GM12865 (cell line): Measurements from ENCODE around the gene PARM1.

Experiments
- DNase-seq: peaks from one replicate; pipeline ENCODE4 v3.0.0; 2010; ENCODE audit warnings: low read depth
- H3K4me3 ChIP-seq: 2 replicates; pipeline ENCODE4 v1.5.1; 2011; ENCODE audit warnings: mild to moderate bottlenecking, low read depth, low read length, control low read depth
- CTCF ChIP-seq: IDR thresholded peaks from 2 replicates; pipeline ENCODE4 v1.5.1; 2011; ENCODE audit warnings: low read length, control low read depth, low read depth, inconsistent platforms; ENCODE audit not compliant: insufficient read depth; ENCODE audit errors: missing control alignments

PARM1 gene

GRCh38 chr4:74926007-74926406 lies 6.9 kb upstream of the PARM1 start:
- no peak overlapping the region for H3K4me3 ChIP-seq
- no peak for TF ChIP-seq CTCF

GRCh38 chr4:74930162-74930561 lies 2.8 kb upstream of the PARM1 start:
- TF ChIP-seq CTCF, result no peak
- no peak overlapping the region for H3K4me3 ChIP-seq
- peak; percentile 57 for DNase-seq

More at GRCh38 chr4:74926007-74926406, 6.9 kb upstream of the PARM1 start:
- no peak for DNase-seq

- no peak overlapping the region for H3K4me3 ChIP-seq
- no peak for DNase-seq
- TF ChIP-seq CTCF, result no peak
Measured at GRCh38 chr4:74931376-74931775, 1.5 kb upstream of the PARM1 start.

DNA sequence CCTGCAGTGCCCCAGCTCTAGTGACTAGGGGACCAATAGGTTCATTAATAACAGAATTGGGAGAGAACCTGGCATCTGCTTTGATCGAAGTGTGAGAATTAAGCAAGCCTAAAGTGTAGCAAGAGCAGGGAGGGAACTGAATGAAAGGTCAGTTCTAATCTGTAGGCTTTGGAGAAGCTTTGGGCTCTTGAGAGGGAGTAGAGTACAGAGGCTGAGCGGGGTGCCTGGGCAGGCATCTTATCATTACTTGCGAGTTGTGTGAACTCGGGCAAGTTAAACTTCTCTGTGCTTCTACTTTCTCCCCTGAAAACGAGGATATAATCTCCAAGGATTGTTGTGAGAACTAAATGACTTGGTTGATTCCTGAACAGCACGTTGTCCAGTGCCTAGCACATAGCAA lies 906 bp upstream of the PARM1 start:
- H3K4me3 ChIP-seq, result no peak overlapping the region
- no peak for DNase-seq
- TF ChIP-seq CTCF, result no peak

DNA sequence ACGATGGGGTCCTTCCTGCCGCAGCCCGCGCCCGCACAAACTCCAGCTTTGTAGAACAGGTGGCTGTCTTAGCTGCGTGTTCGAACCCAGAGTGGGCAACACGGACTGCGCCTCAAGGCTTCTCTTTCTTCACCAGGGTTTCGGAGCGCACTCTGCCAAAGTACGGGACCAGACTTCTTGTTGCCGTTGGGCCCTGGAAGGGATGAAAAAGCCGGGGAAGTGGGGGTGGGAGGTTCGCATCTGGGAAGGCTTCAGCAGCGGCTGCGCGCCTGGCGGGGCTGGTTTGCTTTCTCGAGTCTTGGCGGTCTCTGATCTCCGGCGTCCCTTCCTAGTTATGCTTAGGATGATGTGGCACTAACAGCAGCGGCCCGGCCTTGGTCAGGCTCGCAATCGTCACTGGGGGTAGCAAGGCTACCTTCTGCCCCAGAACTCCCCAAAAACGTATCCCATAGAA lies 673 bp downstream of the PARM1 start:
- H3K4me3 ChIP-seq, result peak overlapping the region; percentile 76
- no peak for TF ChIP-seq CTCF
- peak; percentile 44 for DNase-seq

- peak; percentile 30 for DNase-seq
- TF ChIP-seq CTCF, result no peak
- peak overlapping the region; percentile 76 for H3K4me3 ChIP-seq
Measured at GRCh38 chr4:74934016-74934831, 1.3 kb downstream of the PARM1 start.
